ENCODE results near the gene COL25A1.

The COL25A1 gene

GRCh38 chr4:109214622-109215301, 87.7 kb downstream of the COL25A1 start:
- no peak for DNase-seq

GRCh38 chr4:109213056-109213455, 89.4 kb downstream of the COL25A1 start:
- DNase-seq, result no peak

- DNase-seq, result no peak
Observed at GRCh38 chr4:109211671-109212070, 90.8 kb downstream of the COL25A1 start.

- no peak for DNase-seq
Observed at GRCh38 chr4:109209647-109210046, 92.8 kb downstream of the COL25A1 start.

- DNase-seq, result no peak
Observed at GRCh38 chr4:109207898-109208297, 94.6 kb downstream of the COL25A1 start.

GRCh38 chr4:109207061-109207460, 95.4 kb downstream of the COL25A1 start:
- peak; percentile 29 for DNase-seq

GRCh38 chr4:109206620-109207019, 95.8 kb downstream of the COL25A1 start:
- peak; percentile 27 for DNase-seq

- no peak for DNase-seq
Observed at GRCh38 chr4:109205186-109205585, 97.3 kb downstream of the COL25A1 start.

GRCh38 chr4:109199585-109199984, 102.9 kb downstream of the COL25A1 start:
- no peak for DNase-seq

- DNase-seq, result no peak
Observed at GRCh38 chr4:109195646-109196045, 106.8 kb downstream of the COL25A1 start.

- DNase-seq, result no peak
Observed at GRCh38 chr4:109191216-109191615, 111.2 kb downstream of the COL25A1 start.

- no peak for DNase-seq
Observed at GRCh38 chr4:109186458-109186945, 116.0 kb downstream of the COL25A1 start.

GRCh38 chr4:109185951-109186350, 116.5 kb downstream of the COL25A1 start:
- DNase-seq, result no peak

GRCh38 chr4:109185548-109185947, 116.9 kb downstream of the COL25A1 start:
- DNase-seq, result no peak

GRCh38 chr4:109184491-109184961, 117.9 kb downstream of the COL25A1 start:
- DNase-seq, result no peak

GRCh38 chr4:109183931-109184490, 118.4 kb downstream of the COL25A1 start:
- DNase-seq, result no peak

GRCh38 chr4:109182696-109183095, 119.8 kb downstream of the COL25A1 start:
- DNase-seq, result no peak

- DNase-seq, result no peak
Observed at GRCh38 chr4:109179061-109179460, 123.4 kb downstream of the COL25A1 start.

GRCh38 chr4:109177096-109177810, 125.2 kb downstream of the COL25A1 start:
- DNase-seq, result no peak

- no peak for DNase-seq
Observed at GRCh38 chr4:109174224-109174953, 128.1 kb downstream of the COL25A1 start.

- no peak for DNase-seq
Observed at GRCh38 chr4:109172301-109172700, 130.2 kb downstream of the COL25A1 start.

- DNase-seq, result no peak
Observed at GRCh38 chr4:109171070-109171469, 131.4 kb downstream of the COL25A1 start.

GRCh38 chr4:109169170-109169569, 133.3 kb downstream of the COL25A1 start:
- no peak for DNase-seq

Measured in right kidney (tissue), 1 donor.